ENCODE measurements around the gene PRKCE. TPM values are rescaled to one million over a fixed set of nuclear protein-coding genes. Genes with fewer than 3 reads are reported as not detected.

The PRKCE gene
- total and polyA plus RNA-seq, 2 experiments from 2014 or later: 9.6 to 11.9 TPM

DNA sequence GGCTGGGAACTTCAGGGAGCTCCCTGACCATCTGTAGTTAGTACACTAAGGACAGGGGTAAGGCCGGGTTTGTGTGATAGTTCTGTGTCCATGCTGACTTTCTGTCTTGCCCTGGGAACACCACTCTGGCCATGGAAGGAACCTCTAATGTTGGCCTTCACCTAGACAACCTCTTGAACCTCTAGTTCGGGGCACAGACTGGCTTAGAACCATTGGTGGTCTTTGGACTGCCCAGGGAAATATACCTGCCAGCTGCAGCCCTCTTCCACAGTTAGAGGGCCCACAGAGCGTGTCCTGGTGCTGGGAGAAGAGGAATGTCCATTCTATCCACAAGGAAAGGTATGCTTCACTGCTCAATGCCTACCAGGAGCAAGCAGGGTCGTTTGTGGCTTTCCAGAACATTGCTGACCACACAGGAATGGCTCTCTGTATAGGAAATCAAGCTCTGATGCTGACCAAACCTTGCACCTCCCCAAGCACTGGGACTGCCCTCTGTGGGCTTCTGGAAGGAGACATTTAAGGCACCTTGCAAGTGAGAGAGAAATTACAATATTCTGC lies 326.9 kb downstream of the PRKCE start:
- H3K79me2 ChIP-seq: no peaks in the 10 kb centered on the region
- no peaks in the 10 kb centered on the region for H4K20me1 ChIP-seq (ENCODE audit: insufficient read depth, poor library complexity, severe bottlenecking)
- 84% methylated on average over 4 of the region's 4 CpGs for WGBS (ENCODE audit: low lambda C conversion rate, missing lambda C conversion rate)
- no peaks in the 10 kb centered on the region for H3K4me1 ChIP-seq (ENCODE audit: insufficient read depth)
- no peaks in the 10 kb centered on the region for H3K9me3 ChIP-seq (ENCODE audit: low read depth)
- no peak overlapping the region for H3K4me3 ChIP-seq
- no peaks in the 10 kb centered on the region for H3K36me3 ChIP-seq (replicated peaks; ENCODE audit: insufficient read depth, low read depth)
- no peak for DNase-seq (ENCODE audit: low spot score)
- H3K4me2 ChIP-seq: no peak overlapping the region
- TF ChIP-seq EZH2phosphoT487 (IDR thresholded peaks at IDR 0.05; ENCODE audit: low read depth, severe bottlenecking, unreplicated experiment) (no peak), EZH2 (IDR thresholded peaks at IDR 0.05; ENCODE audit: borderline replicate concordance) (no peak)
- TF ChIP-seq, protein P1, sequence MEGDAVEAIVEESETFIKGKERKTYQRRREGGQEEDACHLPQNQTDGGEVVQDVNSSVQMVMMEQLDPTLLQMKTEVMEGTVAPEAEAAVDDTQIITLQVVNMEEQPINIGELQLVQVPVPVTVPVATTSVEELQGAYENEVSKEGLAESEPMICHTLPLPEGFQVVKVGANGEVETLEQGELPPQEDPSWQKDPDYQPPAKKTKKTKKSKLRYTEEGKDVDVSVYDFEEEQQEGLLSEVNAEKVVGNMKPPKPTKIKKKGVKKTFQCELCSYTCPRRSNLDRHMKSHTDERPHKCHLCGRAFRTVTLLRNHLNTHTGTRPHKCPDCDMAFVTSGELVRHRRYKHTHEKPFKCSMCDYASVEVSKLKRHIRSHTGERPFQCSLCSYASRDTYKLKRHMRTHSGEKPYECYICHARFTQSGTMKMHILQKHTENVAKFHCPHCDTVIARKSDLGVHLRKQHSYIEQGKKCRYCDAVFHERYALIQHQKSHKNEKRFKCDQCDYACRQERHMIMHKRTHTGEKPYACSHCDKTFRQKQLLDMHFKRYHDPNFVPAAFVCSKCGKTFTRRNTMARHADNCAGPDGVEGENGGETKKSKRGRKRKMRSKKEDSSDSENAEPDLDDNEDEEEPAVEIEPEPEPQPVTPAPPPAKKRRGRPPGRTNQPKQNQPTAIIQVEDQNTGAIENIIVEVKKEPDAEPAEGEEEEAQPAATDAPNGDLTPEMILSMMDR (IDR thresholded peaks at IDR 0.05; ENCODE audit: poor library complexity): no peak
- no peak overlapping the region for H3K27ac ChIP-seq
- no peak overlapping the region for H2AFZ ChIP-seq
- no peaks in the 10 kb centered on the region for H3K9me2 ChIP-seq (replicated peaks; ENCODE audit: insufficient read depth)
- H3K27me3 ChIP-seq: no peaks in the 10 kb centered on the region

- no peaks in the 10 kb centered on the region for H4K20me1 ChIP-seq (ENCODE audit: insufficient read depth, poor library complexity, severe bottlenecking)
- WGBS (ENCODE audit: low lambda C conversion rate, missing lambda C conversion rate): 86% methylated on average over 4 of the region's 4 CpGs
- TF ChIP-seq EZH2 (IDR thresholded peaks at IDR 0.05; ENCODE audit: borderline replicate concordance) (no peak), EZH2phosphoT487 (IDR thresholded peaks at IDR 0.05; ENCODE audit: low read depth, severe bottlenecking, unreplicated experiment) (no peak)
- no peaks in the 10 kb centered on the region for H3K79me2 ChIP-seq
- H3K36me3 ChIP-seq (replicated peaks; ENCODE audit: insufficient read depth, low read depth): no peaks in the 10 kb centered on the region
- no peaks in the 10 kb centered on the region for H3K9me3 ChIP-seq (ENCODE audit: low read depth)
- H3K4me2 ChIP-seq: no peak overlapping the region
- H3K27ac ChIP-seq: no peak overlapping the region
- no peaks in the 10 kb centered on the region for H3K4me1 ChIP-seq (ENCODE audit: insufficient read depth)
- H3K27me3 ChIP-seq: no peaks in the 10 kb centered on the region
- DNase-seq (ENCODE audit: low spot score): no peak
- no peaks in the 10 kb centered on the region for H3K9me2 ChIP-seq (replicated peaks; ENCODE audit: insufficient read depth)
- H2AFZ ChIP-seq: no peak overlapping the region
- no peak overlapping the region for H3K4me3 ChIP-seq
Measured at GRCh38 chr2:45979065-45979464, 327.6 kb downstream of the PRKCE start.

GRCh38 chr2:45980161-45980865 lies 328.8 kb downstream of the PRKCE start:
- Histone ChIP-seq H3K27ac (no peak overlapping the region), H3K4me2 (no peak overlapping the region), H3K79me2 (no peaks in the 10 kb centered on the region), H3K9me2 (replicated peaks; ENCODE audit: insufficient read depth) (no peaks in the 10 kb centered on the region), H3K4me3 (no peak overlapping the region), H3K27me3 (no peaks in the 10 kb centered on the region), H3K9me3 (ENCODE audit: low read depth) (no peaks in the 10 kb centered on the region), H4K20me1 (ENCODE audit: insufficient read depth, poor library complexity, severe bottlenecking) (no peaks in the 10 kb centered on the region), H3K36me3 (replicated peaks; ENCODE audit: insufficient read depth, low read depth) (no peaks in the 10 kb centered on the region), H3K4me1 (ENCODE audit: insufficient read depth) (no peaks in the 10 kb centered on the region), H2AFZ (no peak overlapping the region)
- 78% methylated on average over 10 of the region's 11 CpGs for WGBS (ENCODE audit: low lambda C conversion rate, missing lambda C conversion rate)
- DNase-seq (ENCODE audit: low spot score): no peak
- TF ChIP-seq EZH2 (IDR thresholded peaks at IDR 0.05; ENCODE audit: borderline replicate concordance): no peak
- no peak for TF ChIP-seq EZH2phosphoT487 (IDR thresholded peaks at IDR 0.05; ENCODE audit: low read depth, severe bottlenecking, unreplicated experiment)
- TF ChIP-seq, protein P1 (IDR thresholded peaks at IDR 0.05; ENCODE audit: poor library complexity): no peak

- WGBS (ENCODE audit: low lambda C conversion rate, missing lambda C conversion rate): 95% methylated on average over 4 of the region's 4 CpGs
- H3K36me3 ChIP-seq (replicated peaks; ENCODE audit: insufficient read depth, low read depth): no peaks in the 10 kb centered on the region
- no peak for DNase-seq (ENCODE audit: low spot score)
Measured at GRCh38 chr2:45981384-45981930, 330.0 kb downstream of the PRKCE start.

More at GRCh38 chr2:45981384-45981930, 330.0 kb downstream of the PRKCE start:
- Histone ChIP-seq H3K4me3 (no peak overlapping the region), H3K4me1 (ENCODE audit: insufficient read depth) (no peaks in the 10 kb centered on the region), H3K27ac (no peak overlapping the region), H3K9me2 (replicated peaks; ENCODE audit: insufficient read depth) (no peaks in the 10 kb centered on the region), H3K27me3 (no peaks in the 10 kb centered on the region), H2AFZ (no peak overlapping the region), H3K79me2 (no peaks in the 10 kb centered on the region), H4K20me1 (ENCODE audit: insufficient read depth, poor library complexity, severe bottlenecking) (no peaks in the 10 kb centered on the region), H3K9me3 (ENCODE audit: low read depth) (no peaks in the 10 kb centered on the region), H3K4me2 (no peak overlapping the region)
- TF ChIP-seq EZH2 (IDR thresholded peaks at IDR 0.05; ENCODE audit: borderline replicate concordance) (no peak), EZH2phosphoT487 (IDR thresholded peaks at IDR 0.05; ENCODE audit: low read depth, severe bottlenecking, unreplicated experiment) (no peak)
- TF ChIP-seq, protein P1 (IDR thresholded peaks at IDR 0.05; ENCODE audit: poor library complexity): no peak
